GM21381 (cell line): ENCODE measurements around the gene LILRB1.
"Not testable (repeated sequence)": the region's sequence is repeated elsewhere in the genome, so short reads cannot be mapped to it uniquely, and the experiment has no call there.

ENCODE experiments used
- ATAC-seq: cut with Tn5 transposase; IDR thresholded peaks from one replicate; pipeline ENCODE4 v1.9.1; 2021; ENCODE audit warnings: mild to moderate bottlenecking, moderate library complexity; ENCODE audit not compliant: unreplicated experiment

Gene LILRB1

GRCh38 chr19:54630262-54630661 lies at the start of gene LILRB1:
LILRB1 (plus strand) TSS chr19:54630484; CDS start chr19:54631074, 590 bp downstream.
- not testable (repeated sequence) for ATAC-seq

GRCh38 chr19:54586397-54586796 lies 43.9 kb upstream of the LILRB1 start:
- no peak for ATAC-seq

GRCh38 chr19:54587026-54587425 lies 43.3 kb upstream of the LILRB1 start:
- ATAC-seq: no peak

GRCh38 chr19:54593445-54593844 lies 36.8 kb upstream of the LILRB1 start, which contains the start of gene LILRA1:
LILRA1 (plus strand) TSS chr19:54593632; CDS start chr19:54594245, 613 bp downstream.
- not testable (repeated sequence) for ATAC-seq

GRCh38 chr19:54593931-54594626 lies 36.2 kb upstream of the LILRB1 start:
- ATAC-seq: not testable (repeated sequence)

GRCh38 chr19:54594737-54595136 lies 35.5 kb upstream of the LILRB1 start:
- no peak for ATAC-seq

- not testable (repeated sequence) for ATAC-seq
Measured at GRCh38 chr19:54595680-54596436, 34.4 kb upstream of the LILRB1 start.

GRCh38 chr19:54600212-54600611 lies 30.1 kb upstream of the LILRB1 start:
- no peak for ATAC-seq

GRCh38 chr19:54606230-54606629 lies 24.1 kb upstream of the LILRB1 start:
- ATAC-seq: no peak

GRCh38 chr19:54606891-54607784 lies 23.1 kb upstream of the LILRB1 start:
- no peak for ATAC-seq

- no peak for ATAC-seq
Measured at GRCh38 chr19:54607785-54608150, 22.5 kb upstream of the LILRB1 start.

GRCh38 chr19:54608205-54608604 lies 22.1 kb upstream of the LILRB1 start:
- ATAC-seq: no peak

GRCh38 chr19:54608792-54609191 lies 21.5 kb upstream of the LILRB1 start:
- no peak for ATAC-seq

GRCh38 chr19:54609356-54609791 lies 20.9 kb upstream of the LILRB1 start:
- ATAC-seq: no peak

- ATAC-seq: no peak
Measured at GRCh38 chr19:54612428-54612827, 17.9 kb upstream of the LILRB1 start.

- ATAC-seq: no peak
Measured at GRCh38 chr19:54614726-54615125, 15.6 kb upstream of the LILRB1 start.

GRCh38 chr19:54616057-54616456 lies 14.2 kb upstream of the LILRB1 start:
- no peak for ATAC-seq

- ATAC-seq: peak; percentile 85
Measured at GRCh38 chr19:54616821-54617560, 13.3 kb upstream of the LILRB1 start.

- no peak for ATAC-seq
Measured at GRCh38 chr19:54620464-54620863, 9.8 kb upstream of the LILRB1 start.

- ATAC-seq: no peak
Measured at GRCh38 chr19:54622431-54622830, 7.9 kb upstream of the LILRB1 start.
